HEK293T (cell line): Measurements from ENCODE around the gene SH3TC1.

Experiments
- ARNT ChIP-seq: fragments of 450-650 bp; IDR thresholded peaks from 2 replicates; pipeline ENCODE4 v1.6.1; 2017; ENCODE audit warnings: mild to moderate bottlenecking
- BHLHE40 ChIP-seq: fragments of 450-650 bp; IDR thresholded peaks from 2 replicates; pipeline ENCODE4 v1.6.1; 2016; ENCODE audit warnings: mild to moderate bottlenecking, moderate library complexity, borderline replicate concordance
- ELF4 ChIP-seq: fragments of 450-650 bp; IDR thresholded peaks from 2 replicates; pipeline ENCODE4 v1.6.1; 2017; ENCODE audit warnings: antibody characterized with exemption
- FOXK2 ChIP-seq: fragments of 450-650 bp; IDR thresholded peaks from 2 replicates; pipeline ENCODE4 v1.6.1; 2016; ENCODE audit warnings: mild to moderate bottlenecking
- FOXM1 ChIP-seq: fragments of 450-650 bp; IDR thresholded peaks from 2 replicates; pipeline ENCODE4 v1.6.1; 2017; ENCODE audit warnings: mild to moderate bottlenecking, borderline replicate concordance
- LEF1 ChIP-seq: fragments of 450-650 bp; IDR thresholded peaks from 2 replicates; pipeline ENCODE4 v1.6.1; 2017; ENCODE audit warnings: mild to moderate bottlenecking, borderline replicate concordance
- PKNOX1 ChIP-seq: fragments of 450-650 bp; IDR thresholded peaks from 2 replicates; pipeline ENCODE4 v1.6.1; 2016
- SP1 ChIP-seq: fragments of 450-650 bp; IDR thresholded peaks from 2 replicates; pipeline ENCODE4 v1.6.1; 2017
- SUZ12 ChIP-seq: fragments of 450-650 bp; IDR thresholded peaks from 2 replicates; pipeline ENCODE4 v1.6.1; 2016; ENCODE audit warnings: mild to moderate bottlenecking
- TARDBP ChIP-seq: fragments of 450-650 bp; IDR thresholded peaks from 2 replicates; pipeline ENCODE4 v1.6.1; 2016
- ZNF384 ChIP-seq: fragments of 450-650 bp; IDR thresholded peaks from 2 replicates; pipeline ENCODE4 v1.6.1; 2016

DNA sequence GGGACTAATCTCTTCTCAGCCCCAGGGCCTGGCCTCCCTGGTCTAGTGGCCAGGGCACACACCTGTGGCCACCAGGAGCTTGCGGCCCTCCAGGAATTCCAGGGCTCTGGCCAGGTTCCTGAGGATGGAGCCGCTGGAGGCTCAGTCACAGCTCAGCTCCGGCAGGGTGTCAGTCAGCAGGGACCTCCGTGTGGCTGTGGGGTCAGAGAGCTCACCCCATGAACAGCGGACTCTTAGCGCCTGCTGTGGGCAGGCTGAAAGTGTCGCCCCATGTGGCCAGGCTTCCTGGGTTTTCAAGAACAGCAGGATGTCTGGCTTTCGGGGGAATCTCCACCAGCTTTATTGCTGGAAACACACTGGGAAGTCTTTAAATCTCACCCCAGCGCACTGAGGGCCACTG is 19.3 kb upstream of the SH3TC1 start:
- TF ChIP-seq SUZ12 (no peak), ARNT (no peak), BHLHE40 (no peak), FOXM1 (no peak), ZNF384 (no peak), SP1 (no peak), ELF4 (no peak), TARDBP (no peak), LEF1 (no peak), PKNOX1 (no peak), FOXK2 (no peak)
